H1 (cell line): Measurements from ENCODE around the gene SDF2L1. TPM values are rescaled to one million over a fixed set of nuclear protein-coding genes. Genes with fewer than 3 reads are reported as not detected.

ENCODE experiments used
- CTCF ChIA-PET: fragments of 300-600 bp; sonication (Branson Sonifier 250); formaldehyde crosslinking; loops from one replicate; lab custom pipeline; 2021; ENCODE audit not compliant: partially characterized antibody; lab: Charles Lee
- POLR2A ChIA-PET: fragments of 300-600 bp; sonication (Branson Sonifier 250); formaldehyde crosslinking; loops from one replicate; lab custom pipeline; 2021; ENCODE audit warnings: inconsistent platforms; ENCODE audit not compliant: partially characterized antibody; lab: Charles Lee
- DNase-seq, 2 experiments: peaks; one replicate each; pipeline versions ENCODE4 v3.0.0 to v3.0.0-alpha.2; 2010 to 2022; ENCODE audit warnings: low spot score in 2 of 2, low read depth in 1 of 2, mixed read lengths in 1 of 2
- FAIRE-seq: peaks from 2 replicates; lab custom pipeline; 2011; peaks lifted over from hg19 to GRCh38; lab: Jason Lieb, UNC
- H2AFZ ChIP-seq: 2 replicates; pipeline ENCODE4 v1.8.1; 2012; ENCODE audit warnings: low read length, inconsistent platforms
- H2AK5ac ChIP-seq: 2 replicates; pipeline ENCODE4 v1.6.1; 2013; ENCODE audit warnings: low read depth, low read length
- H2BK120ac ChIP-seq: replicated peaks from 2 replicates; pipeline ENCODE3; 2013; ENCODE audit warnings: low read depth, low read length, inconsistent platforms
- H2BK12ac ChIP-seq: 2 replicates; pipeline ENCODE4 v1.6.1; 2013; ENCODE audit warnings: low read depth, low read length
- H2BK15ac ChIP-seq: 2 replicates; pipeline ENCODE4 v1.6.1; 2013; ENCODE audit warnings: low read length
- H2BK20ac ChIP-seq: 2 replicates; pipeline ENCODE4 v1.6.1; 2013; ENCODE audit warnings: low read length
- H2BK5ac ChIP-seq: 2 replicates; pipeline ENCODE4 v1.6.1; 2013; ENCODE audit warnings: low read depth, low read length
- H3K14ac ChIP-seq: 2 replicates; pipeline ENCODE4 v1.6.1; 2013; ENCODE audit warnings: inconsistent platforms; ENCODE audit not compliant: insufficient read length
- H3K18ac ChIP-seq: 2 replicates; pipeline ENCODE4 v1.6.1; 2013; ENCODE audit warnings: low read length; ENCODE audit errors: extremely low read depth
- H3K23ac ChIP-seq: 2 replicates; pipeline ENCODE4 v1.6.1; 2013; ENCODE audit warnings: inconsistent platforms; ENCODE audit not compliant: insufficient read length
- H3K23me2 ChIP-seq: 2 replicates; pipeline ENCODE4 v1.6.1; 2013; ENCODE audit warnings: low read depth, low read length
- H3K27ac ChIP-seq: 2 replicates; pipeline ENCODE4 v1.6.1; 2011; ENCODE audit warnings: low read depth, low read length, inconsistent platforms
- H3K27me3 ChIP-seq, 4 experiments: replicated peaks in 1 of 4; 1 replicate in 1 of 4; 2 replicates in 3 of 4; pipeline versions ENCODE4 v1.6.1 to v1.8.1; 2011 to 2013; ENCODE audit warnings: low read length in 3 of 4, mild to moderate bottlenecking in 3 of 4, inconsistent platforms in 2 of 4, mixed read lengths in 2 of 4, moderate library complexity in 1 of 4; ENCODE audit not compliant: control insufficient read depth in 3 of 4, insufficient read depth in 3 of 4; ENCODE audit errors: extremely low read depth in 1 of 4
- H3K36me3 ChIP-seq, 4 experiments: 2 replicates each; pipeline versions ENCODE4 v1.6.1 to v1.8.1; 2011 to 2013; ENCODE audit warnings: mild to moderate bottlenecking in 4 of 4, low read length in 3 of 4, moderate library complexity in 2 of 4, control low read depth in 1 of 4, inconsistent platforms in 1 of 4; ENCODE audit not compliant: insufficient read depth in 4 of 4, control insufficient read depth in 2 of 4
- H3K4ac ChIP-seq: replicated peaks from 2 replicates; pipeline ENCODE3; 2013; ENCODE audit warnings: low read length, low read depth, mixed read lengths, inconsistent platforms; ENCODE audit not compliant: insufficient read length
- H3K4me1 ChIP-seq, 4 experiments: replicated peaks in 1 of 4; 1 replicate in 1 of 4; 2 replicates in 3 of 4; pipeline versions ENCODE4 v1.6.1 to v1.8.1; 2011 to 2013; ENCODE audit warnings: low read length in 3 of 4, inconsistent platforms in 2 of 4, mixed read lengths in 1 of 4; ENCODE audit not compliant: insufficient read depth in 4 of 4, control insufficient read depth in 3 of 4
- H3K4me2 ChIP-seq, 2 experiments: 2 replicates each; pipeline versions ENCODE4 v1.6.1 to v1.8.1; 2011 to 2013; ENCODE audit warnings: low read depth in 2 of 2, low read length in 2 of 2, control low read depth in 1 of 2, inconsistent platforms in 1 of 2, mild to moderate bottlenecking in 1 of 2; ENCODE audit not compliant: insufficient read depth in 1 of 2
- H3K4me3 ChIP-seq, 4 experiments: fragments of 200-600, 300-600 bp in 1 of 4; sonication (generic), shearing (Covaris generic), sonication (Bioruptor Twin) in 1 of 4; 2 replicates each; pipeline versions ENCODE4 v1.5.1 to v1.8.1; 2011 to 2016; ENCODE audit warnings: low read length in 4 of 4, low read depth in 3 of 4, control low read depth in 2 of 4, inconsistent platforms in 2 of 4, mild to moderate bottlenecking in 2 of 4, mixed read lengths in 1 of 4, moderate library complexity in 1 of 4; ENCODE audit not compliant: insufficient read depth in 2 of 4; ENCODE audit errors: extremely low read depth in 1 of 4
- H3K56ac ChIP-seq: replicated peaks from 2 replicates; pipeline ENCODE3; 2013; ENCODE audit warnings: low read depth, mild to moderate bottlenecking, mixed read lengths, low read length, inconsistent platforms; ENCODE audit not compliant: insufficient read length
- H3K79me1 ChIP-seq: 2 replicates; pipeline ENCODE4 v1.6.1; 2013; ENCODE audit warnings: low read depth, low read length, control low read depth
- H3K79me2 ChIP-seq, 2 experiments: 2 replicates each; pipeline versions ENCODE4 v1.6.1 to v1.8.1; 2012 to 2013; ENCODE audit warnings: low read length in 2 of 2, mild to moderate bottlenecking in 2 of 2, inconsistent platforms in 1 of 2; ENCODE audit not compliant: insufficient read depth in 2 of 2, control insufficient read depth in 1 of 2
- H3K9ac ChIP-seq, 4 experiments: replicated peaks in 1 of 4; 1 replicate in 1 of 4; 2 replicates in 3 of 4; pipeline versions ENCODE4 v1.6.1 to v1.8.1; 2011 to 2013; ENCODE audit warnings: low read depth in 3 of 4, low read length in 3 of 4, control low read depth in 2 of 4, mild to moderate bottlenecking in 2 of 4, moderate library complexity in 2 of 4, inconsistent platforms in 1 of 4; ENCODE audit errors: extremely low read depth in 1 of 4
- H3K9me3 ChIP-seq, 2 experiments: 2 replicates each; pipeline versions ENCODE4 v1.6.1 to v1.8.1; 2012 to 2013; ENCODE audit warnings: mild to moderate bottlenecking in 2 of 2, moderate library complexity in 2 of 2, control low read depth in 1 of 2, inconsistent platforms in 1 of 2, low read depth in 1 of 2, low read length in 1 of 2, mixed read lengths in 1 of 2; ENCODE audit not compliant: insufficient read depth in 2 of 2
- H4K20me1 ChIP-seq, 2 experiments: replicated peaks in 1 of 2; 2 replicates each; pipeline versions ENCODE3 to v1.8.1; 2011 to 2013; ENCODE audit warnings: inconsistent platforms in 2 of 2, low read length in 2 of 2, mild to moderate bottlenecking in 1 of 2; ENCODE audit not compliant: insufficient read depth in 2 of 2, control insufficient read depth in 1 of 2
- H4K5ac ChIP-seq: 2 replicates; pipeline ENCODE4 v1.6.1; 2013; ENCODE audit warnings: low read length, low read depth, mixed read lengths, inconsistent platforms; ENCODE audit not compliant: insufficient read length
- H4K8ac ChIP-seq: 2 replicates; pipeline ENCODE4 v1.8.0; 2013; ENCODE audit warnings: mild to moderate bottlenecking, moderate library complexity, low read length, inconsistent platforms; ENCODE audit not compliant: insufficient read depth; ENCODE audit errors: extremely low read depth
- H4K91ac ChIP-seq: replicated peaks from 2 replicates; pipeline ENCODE3; 2013; ENCODE audit warnings: low read length, mixed read lengths, inconsistent platforms; ENCODE audit not compliant: insufficient read length
- GABPA ChIP-seq: IDR thresholded peaks from 2 replicates; pipeline ENCODE4 v1.6.1; 2011; ENCODE audit warnings: mild to moderate bottlenecking, low read length, moderate library complexity, borderline replicate concordance; ENCODE audit not compliant: insufficient read depth
- RFX5 ChIP-seq: IDR thresholded peaks from 2 replicates; pipeline ENCODE4 v1.6.1; 2011; ENCODE audit warnings: low read depth, low read length, improper control_type of control experiment, borderline replicate concordance
- SRF ChIP-seq: IDR thresholded peaks from 2 replicates; pipeline ENCODE4 v1.6.1; 2011; ENCODE audit warnings: mild to moderate bottlenecking, low read depth, low read length, moderate library complexity
- WGBS, 2 experiments: shearing (Covaris generic) in 1 of 2; methylation state at CpG; one replicate each; pipeline versions ENCODE4 v1.1.6 to v1.1.7; 2013 to 2015; ENCODE audit warnings: low lambda C conversion rate in 2 of 2, mixed read lengths in 2 of 2, inconsistent platforms in 1 of 2, low coverage in 1 of 2, missing lambda C conversion rate in 1 of 2; ENCODE audit not compliant: insufficient replicate concordance in 2 of 2, insufficient coverage in 1 of 2, insufficient read length in 1 of 2; ENCODE audit errors: extremely low coverage in 1 of 2, missing lambda C conversion rate in 1 of 2; 5-methylcytosine and 5-hydroxymethylcytosine counted together
- polyA plus RNA-seq, 7 experiments: library from polyadenylated mRNA; depleted of rRNA in 3 of 7; stranded (reverse) in 5 of 7; unstranded in 2 of 7; fragments of >200 nt in 5 of 7; fragments of 200-250 nt in 2 of 7; gene quantifications; 1 replicate in 5 of 7; 2 replicates in 1 of 7; 4 replicates in 1 of 7; pipeline versions ENCODE4 v1.2.1 to v1.2.3, GENCODE V29; 2011 to 2013; ENCODE audit warnings: missing spikeins in 2 of 7, mixed read lengths in 2 of 7
- total RNA-seq: library from RNA; stranded (reverse); fragmentation: NEBNext Ultra II Directional; extraction: Animal tissue kit (Norgen Biotek cat#: 25700); gene quantifications from 2 replicates; pipeline ENCODE4 v1.2.1, GENCODE V29; 2021

The SDF2L1 gene
- total and polyA plus RNA-seq, 2 of the 8 experiments (the other 6 are each of a cell fraction or from before 2014, with no cell fraction given): 51.1 to 59.6 TPM

DNA sequence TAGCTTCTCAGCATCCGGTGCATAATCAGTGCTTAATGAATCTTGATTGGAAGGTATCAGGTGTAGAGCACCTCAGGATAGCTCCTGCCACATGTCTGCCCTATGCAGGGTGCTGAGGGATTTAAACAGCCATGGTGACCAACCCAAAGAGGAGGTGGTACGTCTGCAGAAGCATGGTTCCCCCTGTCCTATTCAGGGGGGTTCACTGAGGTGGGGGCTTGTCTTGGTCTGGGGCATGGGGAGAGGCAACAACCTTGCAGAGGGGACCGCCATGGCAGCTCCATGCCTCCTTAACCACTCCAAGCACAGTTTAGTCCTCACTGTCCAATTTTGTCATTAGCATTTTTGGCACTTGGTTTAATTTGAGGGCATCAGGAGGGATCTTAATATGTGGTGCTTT lies 49.7 kb upstream of the SDF2L1 start:
- POLR2A ChIA-PET: interaction anchor here (1.5 to 1.7 kb wide), 2 partner anchors 18 to 35 kb away, joined by 4 to 5 read pairs; no protein-coding TSS in a partner anchor
- WGBS, 2 experiments: 98% methylated on average over 3 of the region's 3 CpGs; no CpG with 5 or more reads in 1 of the 2 experiments
- TF ChIP-seq GABPA (no peak), RFX5 (no peak), SRF (no peak)

More for the DNA sequence above, 49.7 kb upstream of the SDF2L1 start:
- no peak overlapping the region for H2BK20ac ChIP-seq
- no peaks in the 10 kb centered on the region for H3K4me1 ChIP-seq
- H3K9ac ChIP-seq: no peak overlapping the region
- H4K20me1 ChIP-seq: peaks cover 43 to 53% of the 10 kb centered on the region in 2 experiments
- peaks cover 6 to 29% (median 19%) of the 10 kb centered on the region in 4 experiments for H3K36me3 ChIP-seq
- no peak overlapping the region for H3K4me2 ChIP-seq
- no peak overlapping the region for H3K14ac ChIP-seq
- CTCF ChIA-PET: interaction anchor here (0.9 to 5.1 kb wide), 12 partner anchors 8 to 54 kb away, joined by 3 to 29 read pairs (median 14); partner anchors contain the start of gene SDF2L1
- H3K23me2 ChIP-seq: no peaks in the 10 kb centered on the region
- H3K56ac ChIP-seq: no peak overlapping the region
- DNase-seq: no peak
- H4K5ac ChIP-seq: no peak overlapping the region
- H3K4me3 ChIP-seq: no peak overlapping the region
- H3K27ac ChIP-seq: no peak overlapping the region
- H3K27me3 ChIP-seq: no peaks in the 10 kb centered on the region
- H3K23ac ChIP-seq: no peak overlapping the region
- H2BK5ac ChIP-seq: no peak overlapping the region
- H3K79me2 ChIP-seq: peaks cover 3 to 94% of the 10 kb centered on the region in 2 experiments
- H2BK120ac ChIP-seq: no peak overlapping the region
- H3K18ac ChIP-seq: no peak overlapping the region
- no peak overlapping the region for H2AK5ac ChIP-seq
- peaks cover 23% of the 10 kb centered on the region for H3K79me1 ChIP-seq
- no peak overlapping the region for H4K8ac ChIP-seq
- H2AFZ ChIP-seq: no peak overlapping the region
- no peak overlapping the region for H4K91ac ChIP-seq
- no peak overlapping the region for H2BK12ac ChIP-seq
- no peaks in the 10 kb centered on the region for H3K9me3 ChIP-seq
- H3K4ac ChIP-seq: no peak overlapping the region
- no peak for FAIRE-seq
- H2BK15ac ChIP-seq: no peak overlapping the region
